ENCODE measurements around the gene BMAL2. TPM values are rescaled to one million over a fixed set of nuclear protein-coding genes. Genes with fewer than 3 reads are reported as not detected.

BMAL2 gene
- total and polyA plus RNA-seq, 3 donors from 2014 or later, result 2.7 to 3.7 (median 3.7) TPM

DNA sequence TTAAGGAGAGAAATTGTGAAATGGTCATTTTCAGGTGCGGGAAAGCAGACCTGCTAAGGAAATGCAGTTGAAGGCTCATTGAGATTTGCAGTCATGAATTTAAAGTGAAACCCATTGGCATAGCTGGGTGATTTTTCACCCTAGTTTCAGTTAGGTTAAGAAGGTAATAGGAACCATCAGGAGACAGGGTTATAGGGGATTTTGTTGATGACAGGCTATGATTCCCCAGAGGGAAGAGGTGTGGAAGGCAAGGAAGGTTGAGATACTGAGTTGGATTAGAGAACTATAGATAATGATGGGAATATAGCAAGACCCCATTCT is 22.7 kb upstream of the BMAL2 start:
- Histone ChIP-seq H3K4me1 (no peaks in the 10 kb centered on the region), H3K9me3 (no peaks in the 10 kb centered on the region), H3K27ac (no peak overlapping the region), H3K27me3 (no peaks in the 10 kb centered on the region), H3K36me3 (ENCODE audit: low read depth, missing control alignments) (no peaks in the 10 kb centered on the region), H3K4me3 (no peak overlapping the region)
- intact Hi-C loops (cut with DNase I; ENCODE audit: low total_unique reads), result no loop called here
- TF ChIP-seq, protein P1, sequence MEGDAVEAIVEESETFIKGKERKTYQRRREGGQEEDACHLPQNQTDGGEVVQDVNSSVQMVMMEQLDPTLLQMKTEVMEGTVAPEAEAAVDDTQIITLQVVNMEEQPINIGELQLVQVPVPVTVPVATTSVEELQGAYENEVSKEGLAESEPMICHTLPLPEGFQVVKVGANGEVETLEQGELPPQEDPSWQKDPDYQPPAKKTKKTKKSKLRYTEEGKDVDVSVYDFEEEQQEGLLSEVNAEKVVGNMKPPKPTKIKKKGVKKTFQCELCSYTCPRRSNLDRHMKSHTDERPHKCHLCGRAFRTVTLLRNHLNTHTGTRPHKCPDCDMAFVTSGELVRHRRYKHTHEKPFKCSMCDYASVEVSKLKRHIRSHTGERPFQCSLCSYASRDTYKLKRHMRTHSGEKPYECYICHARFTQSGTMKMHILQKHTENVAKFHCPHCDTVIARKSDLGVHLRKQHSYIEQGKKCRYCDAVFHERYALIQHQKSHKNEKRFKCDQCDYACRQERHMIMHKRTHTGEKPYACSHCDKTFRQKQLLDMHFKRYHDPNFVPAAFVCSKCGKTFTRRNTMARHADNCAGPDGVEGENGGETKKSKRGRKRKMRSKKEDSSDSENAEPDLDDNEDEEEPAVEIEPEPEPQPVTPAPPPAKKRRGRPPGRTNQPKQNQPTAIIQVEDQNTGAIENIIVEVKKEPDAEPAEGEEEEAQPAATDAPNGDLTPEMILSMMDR (IDR thresholded peaks at IDR 0.05), result no peak
- no peak for TF ChIP-seq POLR2A (IDR thresholded peaks at IDR 0.05)
- DNase-seq, result no peak
- 88 to 97% methylated on average over 1 of the region's 1 CpG for WGBS, 2 donors

DNA sequence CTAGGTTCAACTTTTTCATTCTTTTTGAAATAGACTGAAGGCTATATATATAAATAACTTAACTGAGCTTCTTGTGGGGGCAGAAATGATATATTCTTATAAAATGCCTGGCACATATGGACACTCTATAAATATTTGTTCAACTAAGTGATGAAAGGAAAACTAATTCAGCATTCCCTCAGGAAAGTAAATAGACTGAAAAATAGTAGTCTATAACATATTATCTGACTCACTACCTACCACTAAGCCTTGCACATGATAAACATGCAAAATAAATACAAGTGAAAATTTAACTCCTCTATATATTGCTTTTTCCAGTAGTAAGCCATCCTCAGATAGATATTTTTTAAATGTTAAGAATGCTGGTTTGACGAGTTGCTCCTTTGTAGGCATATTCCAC is 15.7 kb upstream of the BMAL2 start:
- no peaks in the 10 kb centered on the region for H3K4me1 ChIP-seq
- H3K9me3 ChIP-seq, result no peaks in the 10 kb centered on the region
- no peak for DNase-seq
- H3K36me3 ChIP-seq (ENCODE audit: low read depth, missing control alignments), result no peaks in the 10 kb centered on the region
- TF ChIP-seq POLR2A (IDR thresholded peaks at IDR 0.05), result no peak
- no peak overlapping the region for H3K27ac ChIP-seq
- WGBS, 2 donors, result 90 to 94% methylated on average over 1 of the region's 1 CpG
- intact Hi-C loops (cut with DNase I; ENCODE audit: low total_unique reads), result no loop called here
- no peaks in the 10 kb centered on the region for H3K27me3 ChIP-seq
- H3K4me3 ChIP-seq, result no peak overlapping the region

DNA sequence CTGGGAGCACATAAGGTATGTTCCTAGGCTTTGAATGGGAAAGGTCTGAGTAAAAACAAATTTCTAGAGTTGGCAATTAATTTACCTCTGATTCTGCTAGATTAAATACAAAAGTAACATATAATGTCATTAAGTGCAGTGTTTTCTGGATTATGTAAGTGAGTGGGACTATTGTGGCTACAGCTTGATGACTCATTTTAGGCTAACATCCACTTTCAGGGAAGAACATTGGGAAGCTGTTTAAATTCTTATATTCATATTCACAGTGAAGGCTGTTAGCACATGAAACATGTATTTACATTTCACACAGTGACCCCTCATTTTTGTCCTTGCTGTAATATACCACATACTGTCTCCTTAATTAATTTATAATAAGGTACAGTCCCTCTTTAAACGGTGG is 13.2 kb upstream of the BMAL2 start:
- H3K27ac ChIP-seq, result no peak overlapping the region
- WGBS, 2 donors, result 33 to 43% methylated on average over 1 of the region's 1 CpG
- intact Hi-C loops (cut with DNase I; ENCODE audit: low total_unique reads), result no loop called here
- no peak overlapping the region for H3K4me3 ChIP-seq
- DNase-seq, result no peak
- TF ChIP-seq, protein P1 (IDR thresholded peaks at IDR 0.05), result no peak
- no peak for TF ChIP-seq POLR2A (IDR thresholded peaks at IDR 0.05)
- no peaks in the 10 kb centered on the region for H3K36me3 ChIP-seq (ENCODE audit: low read depth, missing control alignments)
- H3K4me1 ChIP-seq, result no peaks in the 10 kb centered on the region
- no peaks in the 10 kb centered on the region for H3K27me3 ChIP-seq
- H3K9me3 ChIP-seq, result no peaks in the 10 kb centered on the region

DNA sequence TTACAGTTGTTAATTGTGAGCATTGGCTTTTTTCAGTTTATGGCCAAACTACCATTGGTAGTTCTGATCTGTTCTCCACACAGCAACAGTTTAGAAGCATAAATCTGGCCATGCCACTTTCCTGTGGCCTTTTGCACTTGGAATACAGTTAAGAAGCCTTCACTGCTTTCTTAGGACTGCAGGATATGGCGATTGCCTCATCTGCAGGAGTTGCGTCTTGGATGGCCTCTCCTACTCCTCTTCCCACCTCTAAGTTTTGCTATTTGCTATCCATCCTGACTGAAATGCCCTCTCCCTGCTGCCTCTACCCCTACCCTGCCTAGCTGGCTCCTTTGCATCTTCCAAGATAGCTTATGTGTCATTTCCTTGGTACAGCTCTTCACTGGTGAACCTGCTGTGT is 12.8 kb upstream of the BMAL2 start:
- no peak for TF ChIP-seq POLR2A (IDR thresholded peaks at IDR 0.05)
- TF ChIP-seq, protein P1 (IDR thresholded peaks at IDR 0.05), result no peak
- no peaks in the 10 kb centered on the region for H3K27me3 ChIP-seq
- no peaks in the 10 kb centered on the region for H3K36me3 ChIP-seq (ENCODE audit: low read depth, missing control alignments)
- H3K27ac ChIP-seq, result no peak overlapping the region
- no peak overlapping the region for H3K4me3 ChIP-seq
- H3K4me1 ChIP-seq, result no peaks in the 10 kb centered on the region
- WGBS, 2 donors, result 100% methylated on average over 2 of the region's 2 CpGs
- DNase-seq, result no peak
- H3K9me3 ChIP-seq, result no peaks in the 10 kb centered on the region
- intact Hi-C loops (cut with DNase I; ENCODE audit: low total_unique reads), result no loop called here

DNA sequence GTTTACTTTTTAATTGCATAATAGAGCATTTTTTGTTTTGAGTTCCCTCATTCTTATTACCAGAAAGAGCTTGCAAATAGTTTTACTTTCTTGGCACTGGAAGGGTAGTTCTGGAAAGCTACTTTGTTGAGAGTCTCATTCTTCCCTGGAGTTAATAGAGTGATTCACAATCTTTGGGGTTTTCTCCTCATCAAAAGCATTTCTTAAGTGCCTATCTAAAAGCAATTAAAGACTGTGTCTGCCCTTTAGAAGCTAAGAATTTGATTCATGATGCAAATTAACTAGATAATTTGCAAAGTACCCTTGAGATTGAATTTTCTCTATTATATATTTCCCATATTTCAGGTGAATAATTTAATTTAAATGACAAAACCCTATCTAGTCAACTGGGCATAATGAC is 8.1 kb upstream of the BMAL2 start:
- H3K9me3 ChIP-seq, result no peaks in the 10 kb centered on the region
- no peak overlapping the region for H3K4me3 ChIP-seq
- no peak for DNase-seq
- no peaks in the 10 kb centered on the region for H3K4me1 ChIP-seq
- H3K36me3 ChIP-seq (ENCODE audit: low read depth, missing control alignments), result no peaks in the 10 kb centered on the region
- intact Hi-C loops (cut with DNase I; ENCODE audit: low total_unique reads), result no loop called here
- H3K27ac ChIP-seq, result no peak overlapping the region
- H3K27me3 ChIP-seq, result no peaks in the 10 kb centered on the region
- TF ChIP-seq, protein P1 (IDR thresholded peaks at IDR 0.05), result no peak
- no peak for TF ChIP-seq POLR2A (IDR thresholded peaks at IDR 0.05)
